ENCODE results near the gene IRS1.
"Not testable (repeated sequence)": the region's sequence is repeated elsewhere in the genome, so short reads cannot be mapped to it uniquely, and the experiment has no call there.

The IRS1 gene

DNA sequence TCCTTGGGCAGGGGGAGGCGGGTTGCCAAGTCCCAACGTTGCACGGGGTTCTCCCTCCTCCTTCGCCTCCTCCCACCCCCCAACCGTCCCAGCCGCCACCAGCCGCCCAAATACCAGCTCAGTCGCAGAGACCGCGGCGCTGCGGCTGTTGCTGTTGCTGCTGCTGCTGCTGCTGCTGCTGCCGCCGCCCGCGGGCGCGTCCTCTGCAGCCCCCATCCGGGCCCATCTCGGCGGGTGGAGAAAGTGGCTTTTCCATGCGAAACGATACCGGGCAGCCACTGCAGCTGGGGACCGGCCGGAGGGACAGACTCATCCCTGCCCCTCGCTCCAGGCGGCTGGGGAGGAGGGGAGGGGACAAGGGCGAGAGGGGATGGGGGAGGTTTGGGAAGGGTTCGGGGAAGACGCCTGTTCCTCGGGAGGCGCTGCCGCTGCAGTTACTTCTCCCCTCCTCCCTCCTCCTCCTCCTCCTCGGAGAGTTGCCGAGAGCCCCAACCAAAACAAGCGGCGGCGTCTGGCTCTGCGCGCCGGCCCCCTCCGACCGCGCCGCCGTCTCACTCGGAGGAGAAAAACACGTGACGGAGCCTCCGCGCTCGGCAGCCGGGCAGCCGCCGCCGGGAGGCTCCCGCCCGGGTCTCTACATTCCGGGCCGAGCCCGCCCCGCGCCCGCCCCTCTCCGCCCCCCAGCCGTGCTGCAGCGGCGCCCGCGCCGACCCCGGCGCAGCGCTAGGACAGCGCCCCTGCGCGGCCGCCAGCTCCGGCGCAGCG, at the start of gene IRS1:
Gene IRS1 (minus strand): TSS at position 610 of the 765 bp plus-strand sequence. CDS start 1,082 bp downstream, outside the sequence.
- peak; percentile 79 for DNase-seq

- DNase-seq = no peak
Observed at GRCh38 chr2:226849349-226849748, 49.7 kb upstream of the IRS1 start.

DNA sequence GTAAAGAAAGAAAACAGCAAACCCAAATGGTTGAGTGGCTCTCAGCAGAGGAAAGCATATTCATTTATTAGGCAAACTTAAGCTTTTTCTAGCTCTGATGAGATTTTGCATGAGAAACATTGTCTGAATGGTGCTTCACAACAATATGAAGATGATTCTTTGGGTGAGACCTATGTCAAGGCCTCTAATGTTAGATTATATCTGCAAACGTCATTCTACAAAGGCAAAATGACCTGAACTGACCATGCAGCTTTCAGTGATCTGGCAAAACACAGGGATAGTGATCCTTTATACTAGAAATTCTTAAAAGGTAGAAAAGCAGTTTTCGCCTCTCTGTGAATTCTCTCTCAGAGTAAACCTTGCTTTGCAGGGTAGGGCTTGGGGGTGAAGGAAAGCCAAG, 47.9 kb upstream of the IRS1 start:
- no peak for DNase-seq

GRCh38 chr2:226847090-226847489, 47.5 kb upstream of the IRS1 start:
- no peak for DNase-seq

- DNase-seq = no peak
Observed at GRCh38 chr2:226845386-226846116, 45.9 kb upstream of the IRS1 start.

GRCh38 chr2:226843001-226843400, 43.4 kb upstream of the IRS1 start:
- not testable (repeated sequence) for DNase-seq

- no peak for DNase-seq
Observed at GRCh38 chr2:226839951-226840350, 40.3 kb upstream of the IRS1 start.

- no peak for DNase-seq
Observed at GRCh38 chr2:226839161-226839560, 39.5 kb upstream of the IRS1 start.

- no peak for DNase-seq
Observed at GRCh38 chr2:226838722-226839121, 39.1 kb upstream of the IRS1 start.

- no peak for DNase-seq
Observed at GRCh38 chr2:226837787-226838603, 38.4 kb upstream of the IRS1 start.

- DNase-seq = no peak
Observed at GRCh38 chr2:226837334-226837733, 37.7 kb upstream of the IRS1 start.

DNA sequence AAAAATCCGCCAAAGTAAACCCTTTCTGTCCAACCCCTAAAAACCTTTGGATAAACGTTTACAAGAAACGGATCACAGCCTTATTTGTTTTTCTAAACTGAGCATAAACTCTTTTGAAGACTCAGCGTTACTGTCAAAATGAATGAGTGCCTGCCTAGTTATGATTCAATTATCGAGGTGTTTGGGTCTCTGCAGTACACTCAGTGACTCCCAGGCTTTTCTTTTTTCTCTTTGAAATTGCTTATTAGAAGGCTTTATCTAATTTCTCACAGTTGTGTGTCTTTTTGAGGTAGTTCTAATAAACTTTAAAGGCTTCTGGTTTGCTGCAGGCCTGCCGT, 36.9 kb upstream of the IRS1 start:
- DNase-seq = no peak

DNA sequence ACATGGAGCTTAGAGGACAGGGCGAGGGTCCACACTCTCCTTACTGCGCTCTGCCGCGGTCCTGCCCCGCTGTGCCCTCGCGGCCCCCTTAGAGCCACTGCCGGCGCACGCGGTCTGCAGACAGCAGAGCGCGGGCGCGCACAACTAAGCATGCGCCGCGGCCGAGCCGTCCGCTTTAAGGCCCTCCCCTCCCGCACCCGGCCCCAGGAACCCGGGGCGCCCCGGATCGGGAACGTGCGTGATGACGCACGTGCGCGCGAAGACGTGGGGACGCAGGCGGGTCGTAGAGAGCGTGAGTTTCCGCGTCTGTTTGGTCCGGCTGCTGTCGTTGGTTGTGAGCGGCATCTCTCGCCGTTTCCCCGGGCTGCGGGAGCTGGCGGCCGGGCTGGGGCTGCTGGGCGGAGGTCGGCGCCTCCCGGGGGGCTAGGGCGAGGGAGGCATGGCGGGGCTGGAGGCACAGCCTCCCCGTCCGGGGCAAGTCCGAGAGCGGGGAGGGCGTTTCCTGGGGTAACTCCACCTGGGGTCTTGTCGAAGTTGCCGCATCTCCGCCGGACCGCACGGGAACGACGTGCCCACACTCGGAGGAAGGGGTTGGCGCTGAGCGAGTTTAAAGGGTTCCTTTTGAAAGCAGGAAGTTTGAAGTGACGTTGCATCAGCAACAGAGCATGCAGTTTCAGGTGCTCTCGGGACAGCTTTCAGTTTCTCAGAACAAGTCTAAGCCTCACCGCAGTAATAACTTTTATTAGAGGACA, 36.4 kb upstream of the IRS1 start, which contains the start of gene RHBDD1:
Gene RHBDD1 (plus strand): TSS at position 259 of the 752 bp plus-strand sequence. CDS start 28,640 bp downstream, outside the sequence.
- DNase-seq = peak; percentile 95

DNA sequence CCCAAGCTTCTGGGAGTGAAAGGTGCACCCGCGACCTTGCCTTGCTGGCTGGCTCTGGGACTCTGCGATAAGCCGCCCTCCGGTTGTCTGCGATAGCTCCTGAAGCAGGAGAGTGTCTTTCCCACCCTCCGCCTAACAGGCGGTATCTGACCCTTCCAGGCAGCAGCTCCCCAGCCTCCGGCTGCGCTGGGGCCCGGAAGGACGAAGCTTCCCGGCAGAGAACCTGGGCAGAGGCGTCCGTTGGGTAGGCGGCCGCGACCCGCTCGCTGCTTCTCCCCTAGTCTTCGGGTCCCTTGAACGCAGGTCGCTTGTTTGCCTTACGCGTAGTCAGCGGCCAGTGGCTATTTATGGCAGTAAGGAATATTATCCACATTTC, 35.8 kb upstream of the IRS1 start:
- no peak for DNase-seq

DNA sequence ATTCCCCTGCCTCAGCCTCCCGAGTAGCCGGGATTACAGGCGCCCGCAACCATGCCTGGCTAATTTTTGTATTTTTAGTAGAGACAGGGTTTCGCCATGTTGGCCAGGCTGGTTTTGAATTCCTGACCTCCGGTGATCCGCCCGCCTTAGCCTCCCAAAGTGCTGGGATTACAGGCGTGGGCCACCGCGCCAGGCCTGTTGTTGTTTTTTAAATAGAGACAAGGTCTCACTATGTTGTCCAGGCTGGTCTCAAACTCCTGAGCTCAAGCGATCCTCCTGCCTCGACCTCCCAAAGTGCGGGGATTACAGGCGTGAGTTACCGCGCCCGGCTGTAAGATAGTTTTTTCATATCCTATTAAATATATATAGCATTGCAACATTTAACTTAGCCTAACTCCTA, 35.3 kb upstream of the IRS1 start:
- not testable (repeated sequence) for DNase-seq

- no peak for DNase-seq
Observed at GRCh38 chr2:226832061-226832460, 32.4 kb upstream of the IRS1 start.

- no peak for DNase-seq
Observed at GRCh38 chr2:226831266-226831665, 31.6 kb upstream of the IRS1 start.

- DNase-seq = no peak
Observed at GRCh38 chr2:226829721-226830631, 30.4 kb upstream of the IRS1 start.

GRCh38 chr2:226828191-226828590, 28.6 kb upstream of the IRS1 start:
- DNase-seq = no peak

GRCh38 chr2:226825056-226825455, 25.4 kb upstream of the IRS1 start:
- no peak for DNase-seq

- no peak for DNase-seq
Observed at GRCh38 chr2:226818930-226819329, 19.3 kb upstream of the IRS1 start.
